Colon (tissue), 2 donors: ENCODE results near the gene POU3F4.
A peak's percentile ranks its signal among the peaks of the same experiment; 100 is the strongest.

Experiments used
- FAIRE-seq: peaks from 2 replicates; lab custom pipeline; 2012; peaks lifted over from hg19 to GRCh38; lab: Jason Lieb, UNC
- donor health status: control.
- donor health status: control.

POU3F4 gene

GRCh38 chrX:83508006-83508405, at the start of gene POU3F4:
TSS of gene POU3F4 (plus strand) at chrX:83508290. CDS start at chrX:83508325, 35 bp downstream.
- no peak for FAIRE-seq

GRCh38 chrX:83469551-83469950, 38.5 kb upstream of the POU3F4 start:
- FAIRE-seq, result no peak

- no peak for FAIRE-seq
Measured at GRCh38 chrX:83495898-83496297, 12.2 kb upstream of the POU3F4 start.

GRCh38 chrX:83501003-83501402, 7.1 kb upstream of the POU3F4 start:
- no peak for FAIRE-seq

GRCh38 chrX:83501530-83501929, 6.6 kb upstream of the POU3F4 start:
- FAIRE-seq, result no peak

GRCh38 chrX:83504721-83505479, 3.2 kb upstream of the POU3F4 start:
- FAIRE-seq, result no peak

GRCh38 chrX:83508526-83509253, 600 bp downstream of the POU3F4 start:
- FAIRE-seq, result no peak

- no peak for FAIRE-seq
Measured at GRCh38 chrX:83509254-83509801, 1.2 kb downstream of the POU3F4 start.

- no peak for FAIRE-seq
Measured at GRCh38 chrX:83510510-83511062, 2.5 kb downstream of the POU3F4 start.

- no peak for FAIRE-seq
Measured at GRCh38 chrX:83511208-83511607, 3.1 kb downstream of the POU3F4 start.

- no peak for FAIRE-seq
Measured at GRCh38 chrX:83512111-83512510, 4.0 kb downstream of the POU3F4 start.

GRCh38 chrX:83516597-83516996, 8.5 kb downstream of the POU3F4 start:
- FAIRE-seq, result no peak

- FAIRE-seq, result peak; percentile 89
Measured at GRCh38 chrX:83521905-83522304, 13.8 kb downstream of the POU3F4 start.

GRCh38 chrX:83529950-83530349, 21.9 kb downstream of the POU3F4 start:
- FAIRE-seq, result no peak

- FAIRE-seq, result no peak
Measured at GRCh38 chrX:83535417-83536196, 27.5 kb downstream of the POU3F4 start.
